Astrocyte (in vitro differentiated cells and primary cell): Measurements from ENCODE around the gene RCAN2. TPM values are rescaled to one million over a fixed set of nuclear protein-coding genes. Genes with fewer than 3 reads are reported as not detected.
A peak's percentile ranks its signal among the peaks of the same experiment; 100 is the strongest.

Source experiments
- DNase-seq: peaks from one replicate; pipeline ENCODE4 v3.0.0-alpha.2; 2010; ENCODE audit warnings: low read depth
- FAIRE-seq: peaks from 2 replicates; lab custom pipeline; 2011; peaks lifted over from hg19 to GRCh38; lab: Jason Lieb, UNC
- H2AFZ ChIP-seq: 2 replicates; pipeline ENCODE4 v1.6.0; 2012; ENCODE audit warnings: low read depth, low read length, inconsistent platforms
- H3K27ac ChIP-seq: 2 replicates; pipeline ENCODE4 v1.5.1; 2011; ENCODE audit warnings: low read depth, low read length, inconsistent platforms
- H3K27me3 ChIP-seq: 2 replicates; pipeline ENCODE4 v1.6.0; 2011; ENCODE audit warnings: low read length, inconsistent platforms; ENCODE audit not compliant: insufficient read depth
- H3K36me3 ChIP-seq: 2 replicates; pipeline ENCODE4 v1.5.1; 2011; ENCODE audit warnings: low read length, inconsistent platforms; ENCODE audit not compliant: insufficient read depth
- H3K4me1 ChIP-seq: 2 replicates; pipeline ENCODE4 v1.5.1; 2011; ENCODE audit warnings: low read length, inconsistent platforms; ENCODE audit not compliant: insufficient read depth
- H3K4me2 ChIP-seq: 2 replicates; pipeline ENCODE4 v1.6.0; 2012; ENCODE audit warnings: low read length, inconsistent platforms
- H3K4me3 ChIP-seq: 2 replicates; pipeline ENCODE4 v1.5.1; 2011; ENCODE audit warnings: low read depth, mild to moderate bottlenecking, low read length, inconsistent platforms; ENCODE audit not compliant: insufficient read depth
- H3K79me2 ChIP-seq: 2 replicates; pipeline ENCODE4 v1.6.0; 2012; ENCODE audit warnings: mild to moderate bottlenecking, low read length, inconsistent platforms; ENCODE audit not compliant: insufficient read depth
- H3K9ac ChIP-seq: 2 replicates; pipeline ENCODE4 v1.6.0; 2012; ENCODE audit warnings: mild to moderate bottlenecking, low read length, inconsistent platforms
- H3K9me3 ChIP-seq: 2 replicates; pipeline ENCODE4 v1.5.1; 2012; ENCODE audit warnings: low read depth, mild to moderate bottlenecking, low read length, inconsistent platforms; ENCODE audit not compliant: insufficient read depth
- H4K20me1 ChIP-seq: 2 replicates; pipeline ENCODE4 v1.6.0; 2012; ENCODE audit warnings: low read length, inconsistent platforms; ENCODE audit not compliant: insufficient read depth
- H3K27ac Mint-ChIP-seq: one replicate; pipeline ENCODE4 v1.8.0; 2021; ENCODE audit warnings: mild to moderate bottlenecking, mixed read lengths; ENCODE audit not compliant: unreplicated experiment
- H3K27me3 Mint-ChIP-seq: one replicate; pipeline ENCODE4 v1.8.0; 2021; ENCODE audit warnings: low read depth, mixed read lengths; ENCODE audit not compliant: unreplicated experiment
- H3K36me3 Mint-ChIP-seq: one replicate; pipeline ENCODE4 v1.8.0; 2021; ENCODE audit warnings: low read depth, mixed read lengths; ENCODE audit not compliant: unreplicated experiment
- H3K4me1 Mint-ChIP-seq: one replicate; pipeline ENCODE4 v1.8.0; 2021; ENCODE audit warnings: low read depth, mixed read lengths; ENCODE audit not compliant: unreplicated experiment
- H3K4me3 Mint-ChIP-seq: one replicate; pipeline ENCODE4 v1.8.0; 2021; ENCODE audit warnings: mild to moderate bottlenecking, moderate library complexity, mixed read lengths; ENCODE audit not compliant: unreplicated experiment
- H3K9me3 Mint-ChIP-seq: one replicate; pipeline ENCODE4 v1.8.0; 2021; ENCODE audit warnings: mild to moderate bottlenecking, mixed read lengths; ENCODE audit not compliant: unreplicated experiment
- CTCF ChIP-seq: IDR thresholded peaks from 2 replicates; pipeline ENCODE4 v1.5.1; 2011; ENCODE audit warnings: low read depth, mild to moderate bottlenecking, inconsistent platforms, low read length, moderate library complexity; ENCODE audit not compliant: insufficient read depth
- EZH2 ChIP-seq: IDR thresholded peaks from 2 replicates; pipeline ENCODE4 v1.6.1; 2012; ENCODE audit warnings: mild to moderate bottlenecking, low read length, inconsistent platforms; ENCODE audit not compliant: insufficient read depth
- total RNA-seq: library from RNA; stranded (reverse); gene quantifications from 2 replicates; pipeline ENCODE4 v1.2.1, GENCODE V29; 2021

Gene RCAN2
- total RNA-seq, 1 donor from 2014 or later: 10.6 TPM

GRCh38 chr6:46513533-46513932, 22.3 kb upstream of the RCAN2 start:
- H3K4me3 ChIP-seq: no peak overlapping the region
- Mint-ChIP-seq H3K27me3 (no peaks in the 10 kb centered on the region), H3K4me3 (no peak overlapping the region), H3K9me3 (no peaks in the 10 kb centered on the region), H3K27ac (no peak overlapping the region), H3K36me3 (no peaks in the 10 kb centered on the region), H3K4me1 (no peaks in the 10 kb centered on the region)
- H3K4me1 ChIP-seq: no peaks in the 10 kb centered on the region
- H3K27me3 ChIP-seq: no peaks in the 10 kb centered on the region
- H3K4me2 ChIP-seq: no peak overlapping the region
- no peak for TF ChIP-seq EZH2
- no peak for TF ChIP-seq CTCF
- no peak overlapping the region for H2AFZ ChIP-seq
- FAIRE-seq: no peak
- H3K9me3 ChIP-seq: no peaks in the 10 kb centered on the region
- H3K79me2 ChIP-seq: no peaks in the 10 kb centered on the region
- DNase-seq: no peak
- H4K20me1 ChIP-seq: no peaks in the 10 kb centered on the region
- no peaks in the 10 kb centered on the region for H3K36me3 ChIP-seq
- no peak overlapping the region for H3K9ac ChIP-seq
- H3K27ac ChIP-seq: no peak overlapping the region

GRCh38 chr6:46511320-46511719, 20.1 kb upstream of the RCAN2 start:
- DNase-seq (no peak), FAIRE-seq (no peak)
- no peaks in the 10 kb centered on the region for H3K27me3 Mint-ChIP-seq
- TF ChIP-seq CTCF: no peak
- TF ChIP-seq EZH2: no peak
- Histone ChIP-seq H3K36me3 (no peaks in the 10 kb centered on the region), H3K4me1 (no peaks in the 10 kb centered on the region), H2AFZ (no peak overlapping the region), H3K27ac (no peak overlapping the region), H3K9me3 (no peaks in the 10 kb centered on the region), H3K4me2 (no peak overlapping the region), H3K9ac (no peak overlapping the region), H3K4me3 (no peak overlapping the region), H3K27me3 (no peaks in the 10 kb centered on the region), H3K79me2 (no peaks in the 10 kb centered on the region), H4K20me1 (no peaks in the 10 kb centered on the region)
- H3K27ac Mint-ChIP-seq: no peak overlapping the region
- H3K36me3 Mint-ChIP-seq: no peaks in the 10 kb centered on the region
- H3K4me3 Mint-ChIP-seq: no peak overlapping the region
- no peaks in the 10 kb centered on the region for H3K9me3 Mint-ChIP-seq
- no peaks in the 10 kb centered on the region for H3K4me1 Mint-ChIP-seq

- Histone ChIP-seq H2AFZ (no peak overlapping the region), H3K79me2 (no peaks in the 10 kb centered on the region), H3K27me3 (no peaks in the 10 kb centered on the region), H3K9ac (no peak overlapping the region), H3K4me3 (no peak overlapping the region), H3K27ac (no peak overlapping the region), H3K4me1 (no peaks in the 10 kb centered on the region), H4K20me1 (no peaks in the 10 kb centered on the region), H3K4me2 (no peak overlapping the region), H3K9me3 (no peaks in the 10 kb centered on the region), H3K36me3 (no peaks in the 10 kb centered on the region)
- Mint-ChIP-seq H3K36me3 (no peaks in the 10 kb centered on the region), H3K4me3 (no peak overlapping the region), H3K9me3 (no peaks in the 10 kb centered on the region), H3K27ac (no peak overlapping the region), H3K4me1 (no peaks in the 10 kb centered on the region), H3K27me3 (no peaks in the 10 kb centered on the region)
- DNase-seq: peak; percentile 28
- FAIRE-seq: peak; percentile 70
- TF ChIP-seq EZH2 (no peak), CTCF (no peak)
Observed at GRCh38 chr6:46510651-46511050, 19.4 kb upstream of the RCAN2 start.
